Tibial nerve (tissue), 4 donors: ENCODE data around the gene HDGF. TPM values are rescaled to one million over a fixed set of nuclear protein-coding genes. Genes with fewer than 3 reads are reported as not detected.

Experiments
- DNase-seq, 2 donors: peaks; one replicate each; pipeline ENCODE4 v3.0.0-alpha.2; 2019; ENCODE audit warnings: low spot score in 2 of 2
- H3K27ac ChIP-seq, 4 donors: fragments of 200-600 bp; sonication (generic) in 3 of 4; one replicate each; pipeline ENCODE4 v1.5.1; 2017 to 2019; ENCODE audit warnings: mild to moderate bottlenecking in 1 of 4
- H3K27me3 ChIP-seq, 2 donors: fragments of 200-600 bp; sonication (generic) in 1 of 2; one replicate each; pipeline versions ENCODE4 v1.5.1 to v1.6.0; 2017 to 2019
- H3K36me3 ChIP-seq, 3 donors: fragments of 200-600 bp; sonication (generic); one replicate each; pipeline ENCODE4 v1.5.1; 2018 to 2019
- H3K4me1 ChIP-seq, 4 donors: fragments of 200-600 bp; sonication (generic) in 3 of 4; one replicate each; pipeline ENCODE4 v1.5.1; 2017 to 2019
- H3K4me3 ChIP-seq, 4 donors: fragments of 200-600 bp; sonication (generic) in 3 of 4; one replicate each; pipeline ENCODE4 v1.5.1; 2017 to 2019; ENCODE audit warnings: mild to moderate bottlenecking in 1 of 4, moderate library complexity in 1 of 4
- H3K9me3 ChIP-seq, 4 donors: fragments of 200-600 bp; sonication (generic) in 3 of 4; one replicate each; pipeline ENCODE4 v1.5.1; 2017 to 2019
- CTCF ChIP-seq, 5 experiments: fragments of 200-600 bp in 3 of 5; fragments of 450-650 bp in 2 of 5; sonication (generic) in 3 of 5; IDR thresholded peaks; one replicate each; pipeline ENCODE4 v1.5.1; 2016 to 2019; ENCODE audit warnings: antibody characterized with exemption in 5 of 5, mild to moderate bottlenecking in 3 of 5, moderate library complexity in 2 of 5
- EP300 ChIP-seq, 2 donors: sonication (generic); formaldehyde crosslinking; IDR thresholded peaks; one replicate each; pipeline ENCODE4 v1.6.1; 2017; ENCODE audit warnings: antibody characterized with exemption in 2 of 2, mild to moderate bottlenecking in 1 of 2
- POLR2A ChIP-seq, 2 donors: fragments of 450-650 bp; IDR thresholded peaks; one replicate each; pipeline ENCODE4 v1.6.1; 2017; ENCODE audit warnings: antibody characterized with exemption in 2 of 2, mild to moderate bottlenecking in 2 of 2, moderate library complexity in 2 of 2
- WGBS, 2 donors: methylation state at CpG; one replicate each; pipeline ENCODE4 v1.1.5; 2018; 5-methylcytosine and 5-hydroxymethylcytosine counted together
- total RNA-seq, 4 donors: library from RNA; depleted of rRNA; stranded (reverse); fragments of >200 nt; gene quantifications; one replicate each; pipeline ENCODE4 v1.1.0, GENCODE V29; 2016

Gene HDGF
- total RNA-seq, 4 donors from 2014 or later, result 120 to 177 (median 157) TPM

GRCh38 chr1:156794506-156795373 is 43.3 kb upstream of the HDGF start:
- TF ChIP-seq EP300 (IDR thresholded peaks at IDR 0.05), result no peak
- no peak for TF ChIP-seq POLR2A (IDR thresholded peaks at IDR 0.05)
- TF ChIP-seq CTCF (IDR thresholded peaks at IDR 0.05), result no peak
- Histone ChIP-seq H3K36me3 (peaks cover 0 to 89% (median 26%) of the 10 kb centered on the region in 3 donors), H3K27ac (no peak overlapping the region), H3K9me3 (no peaks in the 10 kb centered on the region), H3K4me1 (no peaks in the 10 kb centered on the region), H3K4me3 (no peak overlapping the region), H3K27me3 (no peaks in the 10 kb centered on the region)
- WGBS, 2 donors, result 44 to 59% methylated on average over 7 of the region's 7 CpGs
- no peak for DNase-seq

GRCh38 chr1:156789621-156790318 is 38.3 kb upstream of the HDGF start:
- H3K36me3 ChIP-seq, result peaks cover 0 to 86% (median 10%) of the 10 kb centered on the region in 3 donors
- WGBS, 2 donors, result 81 to 83% methylated on average over 4 of the region's 4 CpGs

GRCh38 chr1:156788136-156788535 is 36.7 kb upstream of the HDGF start:
- Histone ChIP-seq H3K27me3 (no peaks in the 10 kb centered on the region), H3K9me3 (no peaks in the 10 kb centered on the region), H3K27ac (no peak overlapping the region), H3K36me3 (peaks cover 0 to 82% (median 10%) of the 10 kb centered on the region in 3 donors), H3K4me3 (no peak overlapping the region), H3K4me1 (no peaks in the 10 kb centered on the region)
- 87 to 94% methylated on average over 2 of the region's 2 CpGs for WGBS, 2 donors
- TF ChIP-seq EP300 (IDR thresholded peaks at IDR 0.05), result no peak
- TF ChIP-seq POLR2A (IDR thresholded peaks at IDR 0.05), result no peak
- no peak for TF ChIP-seq CTCF (IDR thresholded peaks at IDR 0.05)
- DNase-seq, result no peak

More at GRCh38 chr1:156789621-156790318, 38.3 kb upstream of the HDGF start:
- Histone ChIP-seq H3K27me3 (no peaks in the 10 kb centered on the region), H3K27ac (no peak overlapping the region), H3K9me3 (no peaks in the 10 kb centered on the region), H3K4me3 (no peak overlapping the region), H3K4me1 (no peaks in the 10 kb centered on the region)
- no peak for DNase-seq
- no peak for TF ChIP-seq EP300 (IDR thresholded peaks at IDR 0.05)
- no peak for TF ChIP-seq CTCF (IDR thresholded peaks at IDR 0.05)
- TF ChIP-seq POLR2A (IDR thresholded peaks at IDR 0.05), result no peak

GRCh38 chr1:156786640-156787039 is 35.2 kb upstream of the HDGF start:
- WGBS, 2 donors, result 84 to 93% methylated on average over 10 of the region's 10 CpGs
- DNase-seq, result no peak
- TF ChIP-seq CTCF (IDR thresholded peaks at IDR 0.05) (no peak), EP300 (IDR thresholded peaks at IDR 0.05) (no peak), POLR2A (IDR thresholded peaks at IDR 0.05) (no peak)
- no peaks in the 10 kb centered on the region for H3K9me3 ChIP-seq
- H3K4me3 ChIP-seq, result no peak overlapping the region
- H3K4me1 ChIP-seq, result peaks cover 0 to 8% (median 1%) of the 10 kb centered on the region in 4 donors
- H3K27ac ChIP-seq, result no peak overlapping the region
- H3K27me3 ChIP-seq, result no peaks in the 10 kb centered on the region
- H3K36me3 ChIP-seq, result peaks cover 0 to 78% (median 9%) of the 10 kb centered on the region in 3 donors

- 88 to 91% methylated on average over 6 of the region's 6 CpGs for WGBS, 2 donors
- peaks cover 0 to 68% (median 3%) of the 10 kb centered on the region in 3 donors for H3K36me3 ChIP-seq
Observed at GRCh38 chr1:156785458-156785857, 34.0 kb upstream of the HDGF start.

More at GRCh38 chr1:156785458-156785857, 34.0 kb upstream of the HDGF start:
- TF ChIP-seq POLR2A (IDR thresholded peaks at IDR 0.05), result no peak
- TF ChIP-seq EP300 (IDR thresholded peaks at IDR 0.05), result no peak
- no peak for TF ChIP-seq CTCF (IDR thresholded peaks at IDR 0.05)
- no peak for DNase-seq
- Histone ChIP-seq H3K4me3 (no peak overlapping the region), H3K27me3 (no peaks in the 10 kb centered on the region), H3K9me3 (no peaks in the 10 kb centered on the region), H3K27ac (no peak overlapping the region), H3K4me1 (peaks cover 0 to 14% (median 3%) of the 10 kb centered on the region in 4 donors)
